DMS153 treated with DMSO at 0.1 percent for 48 hours (cell line): Measurements from ENCODE around the gene POLR2I.
"Not testable (repeated sequence)": the region's sequence is repeated elsewhere in the genome, so short reads cannot be mapped to it uniquely, and the experiment has no call there.

ENCODE experiments used
- DNase-seq: peaks from one replicate; lab custom pipeline; 2025; ENCODE audit not compliant: unreplicated experiment; lab: John Stamatoyannopoulos, UW

POLR2I gene

DNA sequence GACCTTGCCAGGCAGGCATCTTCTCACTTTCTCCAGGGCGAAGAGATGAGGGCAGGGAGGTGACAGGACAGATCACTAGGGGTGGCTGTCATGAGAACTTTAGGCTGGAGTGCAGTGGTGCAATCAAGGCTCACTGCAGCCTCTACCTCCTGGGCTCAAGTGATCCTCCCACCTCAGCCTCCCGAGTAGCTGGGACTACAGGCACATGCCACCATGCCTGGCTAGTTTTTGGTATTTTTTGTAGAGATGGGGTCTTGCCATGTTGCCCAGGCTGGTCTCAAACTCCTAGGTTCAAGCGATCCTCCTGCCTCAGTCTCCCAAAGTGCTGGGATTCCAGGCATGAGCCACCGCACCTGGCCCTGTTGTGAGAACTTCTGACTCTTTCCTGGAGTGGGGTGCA, 20.2 kb upstream of the POLR2I start:
- DNase-seq: not testable (repeated sequence)

DNA sequence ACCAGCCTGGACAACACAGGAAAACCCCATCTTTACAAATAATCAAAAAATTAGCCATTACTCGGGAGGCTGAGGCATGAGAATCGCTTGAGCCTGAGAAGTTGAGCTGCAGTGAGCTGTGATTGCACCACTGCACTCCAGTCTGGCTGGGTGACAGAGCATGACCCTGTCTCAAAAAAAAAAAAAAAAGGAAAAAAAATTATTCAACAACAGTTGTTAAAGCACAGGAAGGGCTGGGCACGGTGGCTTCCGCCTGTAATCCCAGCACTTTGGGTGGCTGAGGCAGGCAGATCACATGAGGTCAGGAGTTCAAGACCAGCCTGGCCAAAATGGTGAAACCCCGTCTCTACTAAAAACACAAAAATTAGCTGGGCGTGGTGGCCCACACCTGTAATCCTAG, 16.5 kb upstream of the POLR2I start:
- DNase-seq: not testable (repeated sequence)

DNA sequence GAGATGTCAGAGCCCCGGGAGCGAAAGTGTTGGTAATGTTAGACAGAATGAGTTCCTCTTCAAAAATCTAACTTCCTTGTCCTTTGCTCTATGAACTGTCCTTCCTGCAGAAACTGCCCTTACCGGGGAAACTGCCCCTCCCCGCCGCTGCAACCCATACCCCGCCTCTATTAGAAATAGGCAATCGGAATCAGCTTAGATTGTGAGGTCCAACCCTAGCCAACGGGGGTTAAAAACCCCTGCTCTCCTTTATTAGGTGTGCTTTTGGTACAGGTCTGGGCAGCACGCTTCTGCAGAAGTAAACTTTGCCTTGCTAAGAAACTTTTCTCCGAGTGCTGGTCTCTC, 13.7 kb upstream of the POLR2I start:
- DNase-seq: peak; percentile 51

DNA sequence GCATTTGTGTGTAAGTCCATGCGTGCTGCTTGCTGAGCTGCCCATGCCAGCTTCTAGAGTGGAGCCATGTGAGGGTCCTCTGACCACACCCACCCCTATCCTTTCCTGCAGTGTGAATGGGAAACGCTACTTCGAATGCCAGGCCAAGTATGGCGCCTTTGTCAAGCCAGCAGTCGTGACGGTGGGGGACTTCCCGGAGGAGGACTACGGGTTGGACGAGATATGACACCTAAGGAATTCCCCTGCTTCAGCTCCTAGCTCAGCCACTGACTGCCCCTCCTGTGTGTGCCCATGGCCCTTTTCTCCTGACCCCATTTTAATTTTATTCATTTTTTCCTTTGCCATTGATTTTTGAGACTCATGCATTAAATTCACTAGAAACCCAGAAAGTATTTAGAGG, 10.9 kb upstream of the POLR2I start:
- DNase-seq: no peak

DNA sequence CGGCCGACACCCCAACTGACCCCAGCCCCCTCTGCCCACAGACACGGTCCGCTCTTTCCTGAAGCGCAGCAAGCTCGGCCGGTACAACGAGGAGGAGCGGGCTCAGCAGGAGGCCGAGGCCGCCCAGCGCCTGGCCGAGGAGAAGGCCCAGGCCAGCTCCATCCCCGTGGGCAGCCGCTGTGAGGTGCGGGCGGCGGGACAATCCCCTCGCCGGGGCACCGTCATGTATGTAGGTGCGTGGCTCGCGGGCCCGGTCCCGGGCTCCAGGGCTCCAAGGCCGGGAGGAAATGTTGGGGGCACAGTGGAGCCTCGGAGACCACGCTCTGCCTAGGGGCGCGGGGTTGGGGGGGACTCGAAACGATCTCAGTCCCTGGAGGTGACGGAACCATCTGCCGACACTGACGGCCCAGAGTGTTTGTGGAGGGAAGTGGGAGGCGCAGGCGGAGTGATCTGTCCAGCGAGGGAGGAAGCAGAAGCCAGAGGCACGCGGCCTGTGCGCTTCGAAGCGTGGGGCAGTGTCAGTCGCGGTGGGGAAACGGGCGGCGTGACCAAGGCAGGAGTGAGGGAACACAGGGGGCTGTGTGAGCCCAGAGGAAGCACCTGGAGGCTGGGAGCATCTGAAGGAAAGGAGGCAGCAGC, 6.9 kb upstream of the POLR2I start:
- no peak for DNase-seq

DNA sequence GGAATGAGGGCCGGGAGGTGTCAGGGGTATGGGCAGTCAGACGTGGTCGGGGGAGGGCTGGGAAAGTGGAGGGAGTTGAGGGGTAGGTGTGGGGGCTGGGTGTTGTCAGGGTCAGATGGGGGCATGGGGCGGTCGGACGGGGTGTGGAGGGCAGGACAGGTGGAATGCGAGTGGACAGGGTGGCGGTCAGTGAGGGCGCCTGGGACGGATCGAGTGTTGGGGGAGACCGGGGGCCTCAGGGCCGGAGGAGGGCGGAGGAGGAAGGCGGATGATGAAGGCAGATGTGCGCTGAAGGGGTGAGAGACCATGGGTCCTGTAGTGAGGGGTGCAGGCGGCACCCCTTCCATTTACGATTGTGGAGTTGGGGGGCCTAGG, 6.3 kb upstream of the POLR2I start:
- no peak for DNase-seq

DNA sequence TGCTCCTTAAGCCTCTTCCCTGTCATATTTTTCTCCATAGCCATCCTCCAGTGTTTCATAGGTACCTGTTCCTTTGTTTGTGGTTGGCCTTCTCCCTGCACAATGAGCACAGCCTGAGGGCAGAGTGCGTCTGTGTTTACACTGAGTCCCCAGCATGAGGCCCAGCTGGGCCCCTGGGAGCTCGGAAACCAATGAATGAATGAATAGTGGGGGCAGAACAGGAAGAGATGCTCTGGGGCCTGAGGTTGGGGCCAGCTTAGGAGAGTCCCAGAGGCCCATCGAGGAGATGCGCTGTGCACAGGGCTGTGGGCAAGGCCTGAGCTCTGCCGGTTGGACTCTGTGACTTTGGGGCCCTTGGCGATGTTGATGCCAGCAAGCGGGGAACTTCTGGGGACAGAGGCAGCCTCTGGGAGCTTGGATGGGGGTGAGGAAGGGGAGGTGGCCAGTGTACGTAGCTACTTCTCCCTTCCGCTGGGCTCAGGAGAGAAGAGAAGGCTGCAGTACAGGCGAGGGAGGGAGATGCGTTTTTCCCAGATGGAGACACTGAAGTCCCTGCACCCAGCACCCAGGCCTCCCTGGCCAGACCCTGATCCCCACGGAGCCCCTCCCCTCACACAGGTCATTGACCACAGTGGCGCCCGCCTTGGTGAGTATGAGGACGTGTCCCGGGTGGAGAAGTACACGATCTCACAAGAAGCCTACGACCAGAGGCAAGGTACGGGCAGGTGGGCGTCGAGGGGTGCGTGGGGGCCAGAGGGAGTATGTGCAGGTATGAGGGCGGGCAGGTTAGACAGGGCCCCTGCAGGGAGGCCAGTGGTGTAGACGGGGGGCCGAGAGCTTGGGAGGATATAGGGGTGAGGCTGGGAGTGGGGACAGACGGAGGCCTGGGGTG, 5.7 kb upstream of the POLR2I start:
- no peak for DNase-seq

DNA sequence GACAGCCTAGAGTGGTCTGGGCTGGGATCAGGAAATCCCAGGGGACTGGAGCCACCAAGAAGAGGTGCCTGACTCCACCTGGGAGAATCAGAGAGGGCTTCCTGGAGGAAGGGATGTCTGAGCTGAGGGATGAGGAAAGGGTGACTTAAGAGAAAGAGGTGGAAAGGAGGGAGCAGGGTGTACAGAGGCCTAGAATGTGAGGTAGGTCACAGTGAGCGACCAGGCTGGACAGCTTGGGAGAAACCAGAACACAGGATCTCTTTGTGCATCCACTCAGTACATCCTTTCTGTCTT, 1.6 kb upstream of the POLR2I start:
- DNase-seq: no peak

DNA sequence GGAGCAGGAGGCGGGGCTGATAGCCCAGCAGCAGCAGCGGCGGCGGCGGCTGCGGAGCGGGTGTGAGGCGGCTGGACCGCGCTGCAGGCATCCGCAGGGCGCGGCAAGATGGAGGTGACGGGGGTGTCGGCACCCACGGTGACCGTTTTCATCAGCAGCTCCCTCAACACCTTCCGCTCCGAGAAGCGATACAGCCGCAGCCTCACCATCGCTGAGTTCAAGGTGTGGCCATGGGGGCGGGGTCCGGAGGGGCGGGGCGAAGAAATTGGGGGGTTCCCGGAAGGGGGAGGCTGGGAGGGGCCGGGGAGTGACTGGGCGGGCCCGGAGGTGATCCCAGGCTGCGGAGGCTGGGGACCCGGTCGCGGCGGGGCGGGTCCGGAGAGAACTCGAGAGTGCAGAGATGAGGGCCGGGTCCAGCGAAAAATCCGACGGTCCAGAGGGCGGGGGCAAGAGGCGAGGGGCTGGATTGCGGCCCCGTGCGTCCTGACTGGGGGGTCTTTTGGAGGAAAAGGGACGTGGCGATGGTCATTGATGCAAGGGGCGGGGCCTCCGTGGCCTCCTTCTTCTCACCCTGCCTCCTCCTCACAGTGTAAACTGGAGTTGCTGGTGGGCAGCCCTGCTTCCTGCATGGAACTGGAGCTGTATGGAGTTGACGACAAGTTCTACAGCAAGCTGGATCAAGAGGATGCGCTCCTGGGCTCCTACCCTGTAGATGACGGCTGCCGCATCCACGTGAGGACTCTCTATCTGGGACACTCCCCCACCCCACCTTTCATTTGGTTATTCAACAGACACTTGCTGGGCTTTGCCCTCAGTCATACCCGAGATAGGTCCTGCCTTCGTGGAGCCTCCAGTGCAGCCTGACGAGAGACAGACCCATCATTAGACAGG, 1.0 kb upstream of the POLR2I start, which contains the start of gene TBCB:
Gene TBCB (plus strand): TSS at position 16 of the 891 bp plus-strand sequence. CDS start 93 bp downstream, at position 109.
- peak; percentile 55 for DNase-seq

DNA sequence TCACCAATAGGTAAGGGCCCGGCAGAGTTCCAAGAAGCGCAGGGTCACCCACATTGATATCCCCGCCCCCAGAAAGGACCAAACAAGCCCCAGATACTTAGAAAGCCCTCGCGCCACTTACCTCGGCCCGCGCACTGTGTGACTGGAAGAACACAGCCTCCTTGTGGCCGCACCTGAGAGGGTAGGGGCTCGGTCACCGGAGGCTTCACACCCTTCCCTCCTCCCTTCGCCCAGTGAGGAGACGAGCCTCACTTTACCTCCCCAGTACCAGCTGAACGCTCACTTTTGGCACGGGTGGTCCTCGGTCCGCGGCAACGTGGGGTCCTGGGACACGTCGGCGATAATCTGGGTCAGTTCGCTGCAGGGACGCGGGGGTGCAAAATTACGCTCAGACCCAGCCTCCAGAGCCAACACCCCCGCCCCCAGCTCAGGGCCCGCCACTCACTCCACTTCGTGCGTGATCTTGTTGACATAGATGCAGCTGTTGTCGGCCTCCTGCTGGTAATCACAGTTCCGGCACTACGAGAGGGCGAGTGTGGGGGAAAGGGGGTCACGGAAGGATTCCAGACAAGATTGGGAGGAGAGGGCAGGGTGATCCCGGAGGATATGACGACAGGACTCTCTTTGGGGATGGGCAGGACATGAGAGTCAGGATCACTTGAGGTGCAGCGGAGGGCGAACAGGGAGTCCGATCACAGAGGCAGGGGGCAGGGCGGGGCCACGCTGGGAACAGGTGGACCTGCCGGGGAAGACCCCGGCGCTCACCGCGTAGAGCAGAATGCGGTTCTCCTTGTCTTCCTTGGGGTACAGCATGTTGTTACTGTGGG, 568 bp downstream of the POLR2I start:
- DNase-seq: no peak

DNA sequence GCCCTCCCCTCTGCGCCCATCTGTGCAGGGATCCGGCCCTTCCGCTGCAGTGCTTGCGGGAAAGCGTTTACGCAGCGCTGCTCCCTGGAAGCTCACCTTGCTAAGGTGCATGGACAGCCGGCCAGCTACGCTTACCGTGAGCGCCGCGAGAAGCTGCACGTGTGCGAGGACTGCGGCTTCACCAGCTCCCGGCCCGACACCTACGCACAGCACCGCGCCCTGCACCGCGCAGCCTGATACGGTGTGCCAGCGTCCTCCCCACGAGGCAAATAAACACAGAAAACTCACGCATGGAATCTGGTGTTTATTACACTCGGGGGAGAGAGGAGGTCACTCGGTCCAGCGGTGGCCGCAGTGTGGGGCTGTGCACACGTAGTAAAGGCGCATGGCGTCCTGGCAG, 1.2 kb downstream of the POLR2I start:
- no peak for DNase-seq

DNA sequence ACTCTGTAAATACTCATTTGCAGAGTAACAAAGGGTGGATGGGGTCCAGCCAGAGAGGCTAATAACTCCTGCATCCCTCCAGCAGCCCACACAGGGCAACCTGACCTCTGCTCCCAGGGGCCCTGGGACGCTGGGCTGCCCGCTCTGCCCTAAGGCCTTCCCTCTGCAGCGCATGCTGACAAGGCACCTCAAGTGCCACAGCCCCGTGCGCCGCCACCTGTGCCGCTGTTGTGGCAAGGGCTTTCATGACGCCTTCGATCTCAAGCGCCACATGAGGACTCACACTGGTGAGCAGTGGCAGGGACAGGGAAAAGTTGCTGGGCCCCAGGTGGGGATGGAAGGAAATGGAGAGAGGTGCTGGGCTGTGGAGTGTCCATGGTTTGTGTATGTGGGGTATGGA, 2.0 kb downstream of the POLR2I start:
- DNase-seq: no peak

DNA sequence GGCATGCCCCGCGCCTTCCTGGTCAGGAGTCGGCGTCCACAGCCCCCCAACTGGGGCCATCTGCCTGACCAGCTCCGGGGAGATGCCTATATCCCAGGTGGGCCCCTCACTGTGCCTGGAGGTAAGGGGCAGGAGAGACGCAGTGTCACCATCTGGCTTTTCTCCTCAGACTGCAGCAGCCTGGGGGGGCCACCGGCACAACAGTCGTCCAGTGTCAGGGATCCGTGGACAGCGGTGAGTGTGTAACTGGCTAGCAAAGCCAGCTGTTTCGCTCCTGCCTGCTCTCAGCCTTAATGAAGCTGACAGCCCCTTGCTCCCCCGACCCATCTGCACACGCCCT, 3.5 kb downstream of the POLR2I start:
- no peak for DNase-seq

DNA sequence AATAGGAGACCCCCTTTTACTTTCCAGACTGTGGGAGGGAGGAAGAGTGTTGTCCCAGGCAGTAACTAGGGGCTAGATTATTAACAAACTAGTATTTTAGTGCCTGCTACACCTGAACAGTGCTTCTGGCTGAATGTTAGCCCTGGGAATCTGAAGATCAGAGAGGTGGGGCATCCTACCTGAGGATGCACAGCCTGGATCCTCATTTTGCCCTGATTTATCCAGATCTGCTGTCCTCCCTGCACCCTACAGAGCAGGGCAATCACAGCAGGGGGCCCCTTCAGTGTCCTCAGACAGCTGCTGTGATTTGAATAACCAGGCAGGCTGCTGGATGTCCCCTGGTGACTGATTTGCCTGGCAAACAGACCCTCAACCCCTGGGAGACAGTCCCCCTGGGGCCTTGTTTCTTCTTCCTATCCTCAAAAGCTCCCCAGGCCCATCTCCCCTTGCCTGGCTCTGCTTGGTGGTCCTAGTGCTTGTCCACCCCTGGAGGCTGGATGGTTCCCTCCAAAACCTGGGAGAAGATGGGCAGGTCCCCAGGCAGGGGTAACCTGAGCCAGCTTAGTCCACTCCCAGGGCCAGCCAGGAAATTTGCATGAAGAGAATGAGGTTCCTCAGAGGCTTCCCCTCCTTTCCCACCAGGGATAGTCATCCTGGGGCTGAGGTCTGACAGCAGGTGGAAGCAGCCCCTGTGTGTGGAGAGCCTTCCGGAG, 4.0 kb downstream of the POLR2I start, which contains the start of gene OVOL3:
Gene OVOL3 (plus strand): TSS at position 657 of the 713 bp plus-strand sequence. CDS start 60 bp downstream, outside the sequence.
- no peak for DNase-seq

DNA sequence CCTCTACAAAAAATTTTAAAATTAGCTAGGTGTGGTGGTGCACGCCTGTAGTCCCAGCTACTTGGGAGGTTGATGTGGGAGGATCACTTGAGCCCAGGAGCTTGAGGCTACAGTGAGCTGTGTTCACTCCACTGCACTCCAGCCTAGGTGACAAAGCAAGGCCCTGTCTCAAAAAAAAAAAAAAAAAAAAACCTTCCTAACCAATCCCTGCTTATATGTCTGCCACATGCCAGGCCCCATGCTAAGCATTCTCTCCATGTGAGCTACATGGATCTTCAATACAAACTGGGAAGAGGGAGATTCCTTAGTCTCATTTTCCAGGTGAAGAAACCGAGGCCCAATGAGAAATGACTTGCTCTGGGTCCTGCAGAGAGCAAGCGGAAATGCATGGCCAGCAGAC, 6.0 kb downstream of the POLR2I start:
- no peak for DNase-seq

DNA sequence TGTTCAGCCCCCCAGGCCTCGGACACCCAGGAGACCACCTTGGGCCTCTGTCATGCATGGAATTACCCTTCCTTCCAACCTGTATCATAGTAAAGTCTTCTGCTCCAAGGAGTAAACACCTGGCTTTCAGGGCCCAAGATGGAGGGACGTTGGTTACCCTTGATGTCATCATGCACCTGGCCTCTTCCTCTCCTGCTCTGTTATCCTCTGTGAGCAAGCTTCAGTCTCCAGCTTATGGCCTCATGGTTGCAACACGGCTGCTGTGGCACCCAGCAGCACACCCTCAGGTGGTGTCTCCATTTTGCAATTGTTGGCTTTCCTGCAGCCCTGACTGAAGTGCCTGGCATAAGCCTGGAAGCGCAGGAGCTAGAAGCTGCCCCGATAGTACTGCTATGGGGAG, 7.7 kb downstream of the POLR2I start:
- no peak for DNase-seq

DNA sequence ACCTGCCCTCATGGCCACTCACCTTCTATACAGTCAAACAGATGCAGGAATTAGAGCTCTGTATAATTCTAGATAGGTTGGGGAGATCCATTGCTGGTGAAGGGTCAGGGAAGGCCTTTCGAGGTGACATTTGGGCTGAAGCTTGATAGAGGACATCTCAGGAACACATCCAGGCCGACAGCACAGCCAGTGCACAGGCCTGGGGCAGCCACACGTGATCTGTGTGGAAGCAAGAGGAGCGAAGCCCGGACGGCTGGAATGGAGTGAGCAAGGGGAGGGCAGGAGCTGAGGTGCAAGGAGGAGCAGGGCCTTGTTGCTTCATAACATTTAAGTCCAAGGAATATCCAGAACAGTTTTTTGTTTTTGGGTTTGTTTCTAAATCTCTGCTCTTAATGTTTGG, 8.2 kb downstream of the POLR2I start:
- DNase-seq: no peak

DNA sequence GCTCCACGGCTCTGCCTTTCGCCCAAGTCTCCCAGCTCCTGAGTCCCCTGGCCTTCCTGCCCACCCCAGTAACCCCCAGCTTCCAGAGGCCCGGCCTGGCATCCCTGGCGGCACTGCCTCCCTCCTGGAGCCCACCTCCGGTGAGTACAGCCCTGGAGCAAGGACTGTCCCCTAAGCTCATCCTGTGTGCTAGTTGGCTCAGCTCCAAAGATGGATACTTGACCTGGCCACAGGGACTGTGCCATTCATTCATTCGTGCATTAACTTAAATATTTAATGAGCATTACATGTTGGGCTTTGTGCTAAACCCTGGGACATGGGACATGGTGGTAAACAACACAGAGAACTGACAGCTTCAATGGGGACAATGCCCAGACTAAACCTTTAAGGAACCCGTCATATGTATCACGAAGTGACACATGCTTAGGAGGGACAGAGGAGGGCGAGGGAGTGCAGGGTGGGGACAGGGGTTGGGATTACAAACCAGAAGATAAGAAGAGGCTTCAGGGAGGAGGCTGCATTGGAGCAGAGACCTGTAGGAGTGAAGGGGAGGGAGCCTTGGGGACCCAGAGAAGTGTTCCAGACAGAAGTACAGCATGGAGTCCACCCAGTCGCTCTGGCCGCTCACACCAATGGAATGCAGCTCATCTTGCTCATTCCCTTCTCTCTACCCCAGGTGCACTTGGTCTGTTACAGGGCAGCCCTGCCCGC, 10.7 kb downstream of the POLR2I start:
- no peak for DNase-seq

DNA sequence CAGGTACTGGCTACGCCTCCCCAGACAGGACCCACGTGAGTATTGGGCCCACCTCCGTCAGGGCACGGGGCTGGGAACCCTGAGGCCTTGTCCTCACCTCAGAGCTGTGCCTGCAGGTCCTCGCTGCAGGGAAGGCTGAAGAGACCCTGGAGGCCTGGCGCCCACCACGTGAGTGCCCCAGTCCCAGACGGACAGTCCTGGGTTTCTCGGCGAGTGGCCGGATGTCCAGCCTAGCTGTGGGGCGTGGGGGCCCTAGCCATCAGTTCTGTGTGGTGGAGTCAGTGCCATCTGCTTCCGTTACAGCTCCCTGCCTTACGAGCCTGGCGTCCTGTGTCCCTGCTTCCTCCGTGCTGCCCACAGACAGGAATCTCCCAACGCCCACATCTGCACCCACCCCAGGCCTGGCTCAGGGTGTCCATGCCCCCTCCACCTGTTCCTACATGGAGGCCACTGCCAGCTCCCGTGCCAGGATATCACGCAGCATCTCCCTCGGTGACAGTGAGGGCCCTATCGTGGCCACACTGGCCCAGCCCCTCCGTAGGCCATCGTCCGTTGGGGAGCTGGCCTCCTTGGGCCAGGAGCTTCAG, 11.5 kb downstream of the POLR2I start:
- DNase-seq: no peak
